OCI-LY7 (cell line): ENCODE results near the gene MOSPD2.

Source experiments
- EZH2phosphoT487 ChIP-seq: fragments of 200-600 bp; sonication (generic); IDR thresholded peaks from 2 replicates; pipeline ENCODE4 v1.6.1; 2018; ENCODE audit warnings: low read depth, borderline replicate concordance, mild to moderate bottlenecking, mixed run types, antibody characterized with exemption, low read length, moderate library complexity, mixed read lengths
- TF ChIP-seq, protein P1 (sequence below): fragments of 200-600 bp; sonication (generic); conservative IDR thresholded peaks from 2 replicates; pipeline ENCODE4 v1.5.1; 2014; ENCODE audit warnings: mild to moderate bottlenecking, antibody characterized with exemption, low read length, moderate library complexity, mixed read lengths

DNA sequence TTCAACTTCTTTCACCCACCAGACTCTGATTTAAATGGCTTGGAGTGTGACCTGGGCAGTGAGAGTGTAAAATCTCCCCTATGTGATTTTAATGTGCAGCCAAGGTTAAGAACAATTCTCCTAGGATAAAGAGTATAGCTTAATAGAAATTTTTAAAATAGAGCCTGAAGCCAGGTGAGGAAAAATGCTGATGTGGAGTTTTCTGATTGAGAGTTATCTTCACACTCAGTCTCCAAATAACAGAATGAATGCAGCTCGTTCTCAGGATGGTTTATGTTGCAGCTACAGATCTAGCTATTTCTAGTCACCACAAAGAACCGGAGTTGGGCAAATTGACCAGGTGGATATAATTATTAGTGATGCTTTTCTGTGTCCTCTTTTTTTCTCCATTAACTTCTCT is 70.7 kb downstream of the MOSPD2 start:
- TF ChIP-seq, protein P1, sequence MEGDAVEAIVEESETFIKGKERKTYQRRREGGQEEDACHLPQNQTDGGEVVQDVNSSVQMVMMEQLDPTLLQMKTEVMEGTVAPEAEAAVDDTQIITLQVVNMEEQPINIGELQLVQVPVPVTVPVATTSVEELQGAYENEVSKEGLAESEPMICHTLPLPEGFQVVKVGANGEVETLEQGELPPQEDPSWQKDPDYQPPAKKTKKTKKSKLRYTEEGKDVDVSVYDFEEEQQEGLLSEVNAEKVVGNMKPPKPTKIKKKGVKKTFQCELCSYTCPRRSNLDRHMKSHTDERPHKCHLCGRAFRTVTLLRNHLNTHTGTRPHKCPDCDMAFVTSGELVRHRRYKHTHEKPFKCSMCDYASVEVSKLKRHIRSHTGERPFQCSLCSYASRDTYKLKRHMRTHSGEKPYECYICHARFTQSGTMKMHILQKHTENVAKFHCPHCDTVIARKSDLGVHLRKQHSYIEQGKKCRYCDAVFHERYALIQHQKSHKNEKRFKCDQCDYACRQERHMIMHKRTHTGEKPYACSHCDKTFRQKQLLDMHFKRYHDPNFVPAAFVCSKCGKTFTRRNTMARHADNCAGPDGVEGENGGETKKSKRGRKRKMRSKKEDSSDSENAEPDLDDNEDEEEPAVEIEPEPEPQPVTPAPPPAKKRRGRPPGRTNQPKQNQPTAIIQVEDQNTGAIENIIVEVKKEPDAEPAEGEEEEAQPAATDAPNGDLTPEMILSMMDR: no peak
- no peak for TF ChIP-seq EZH2phosphoT487
